ENCODE data around the gene EIF3J.

- no peak for TF ChIP-seq PPARA (CRISPR knock-in tag; IDR thresholded peaks at IDR 0.05; ENCODE audit: borderline replicate concordance)
- TF ChIP-seq, protein P1, sequence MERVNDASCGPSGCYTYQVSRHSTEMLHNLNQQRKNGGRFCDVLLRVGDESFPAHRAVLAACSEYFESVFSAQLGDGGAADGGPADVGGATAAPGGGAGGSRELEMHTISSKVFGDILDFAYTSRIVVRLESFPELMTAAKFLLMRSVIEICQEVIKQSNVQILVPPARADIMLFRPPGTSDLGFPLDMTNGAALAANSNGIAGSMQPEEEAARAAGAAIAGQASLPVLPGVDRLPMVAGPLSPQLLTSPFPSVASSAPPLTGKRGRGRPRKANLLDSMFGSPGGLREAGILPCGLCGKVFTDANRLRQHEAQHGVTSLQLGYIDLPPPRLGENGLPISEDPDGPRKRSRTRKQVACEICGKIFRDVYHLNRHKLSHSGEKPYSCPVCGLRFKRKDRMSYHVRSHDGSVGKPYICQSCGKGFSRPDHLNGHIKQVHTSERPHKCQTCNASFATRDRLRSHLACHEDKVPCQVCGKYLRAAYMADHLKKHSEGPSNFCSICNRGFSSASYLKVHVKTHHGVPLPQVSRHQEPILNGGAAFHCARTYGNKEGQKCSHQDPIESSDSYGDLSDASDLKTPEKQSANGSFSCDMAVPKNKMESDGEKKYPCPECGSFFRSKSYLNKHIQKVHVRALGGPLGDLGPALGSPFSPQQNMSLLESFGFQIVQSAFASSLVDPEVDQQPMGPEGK (CRISPR knock-in tag; IDR thresholded peaks at IDR 0.05; ENCODE audit: borderline replicate concordance), result no peak
- no peak for TF ChIP-seq ZNF8 (CRISPR knock-in tag; IDR thresholded peaks at IDR 0.05)
- no peak for TF ChIP-seq SNAI2 (CRISPR knock-in tag; IDR thresholded peaks at IDR 0.05)
- no peak for TF ChIP-seq RARB (CRISPR knock-in tag; IDR thresholded peaks at IDR 0.05)
- TF ChIP-seq CSRNP3 (CRISPR knock-in tag; IDR thresholded peaks at IDR 0.05), result no peak
- no peak for TF ChIP-seq ZFP30 (CRISPR knock-in tag; IDR thresholded peaks at IDR 0.05)
- TF ChIP-seq ZC3H10 (CRISPR knock-in tag; IDR thresholded peaks at IDR 0.05), result no peak
- TF ChIP-seq ESRRG (CRISPR knock-in tag; IDR thresholded peaks at IDR 0.05), result no peak
- no peak for TF ChIP-seq TOX (CRISPR knock-in tag; IDR thresholded peaks at IDR 0.05; ENCODE audit: borderline replicate concordance)
- TF ChIP-seq ISL1 (CRISPR knock-in tag; IDR thresholded peaks at IDR 0.05), result no peak
- TF ChIP-seq ARNTL (CRISPR knock-in tag; IDR thresholded peaks at IDR 0.05; ENCODE audit: borderline replicate concordance, low read depth), result no peak
- no peak for TF ChIP-seq ZFP3 (CRISPR knock-in tag; IDR thresholded peaks at IDR 0.05)
Measured at GRCh38 chr15:44580105-44580504, 43.2 kb downstream of the EIF3J start.
